Stimulated activated naive CD8-positive, alpha-beta T cell treated with anti-CD3 and anti-CD28 coated beads, Interleukin-15, Interleukin-2, amounts not matched to agents 100 ng/mL and 50 ng/mL, for 24 hours (primary cell): ENCODE measurements around the gene BZW2.
"Not testable (repeated sequence)": the region's sequence is repeated elsewhere in the genome, so short reads cannot be mapped to it uniquely, and the experiment has no call there.

Source experiments
- H3K27ac Mint-ChIP-seq: one replicate; pipeline ENCODE4 v1.8.0; 2021; ENCODE audit warnings: mild to moderate bottlenecking, mixed read lengths
- H3K27me3 Mint-ChIP-seq: one replicate; pipeline ENCODE4 v1.8.0; 2021; ENCODE audit warnings: mixed read lengths
- H3K36me3 Mint-ChIP-seq: one replicate; pipeline ENCODE4 v1.8.0; 2021; ENCODE audit warnings: low read depth, mixed read lengths
- H3K4me1 Mint-ChIP-seq: one replicate; pipeline ENCODE4 v1.8.0; 2021; ENCODE audit warnings: low read depth, mixed read lengths
- H3K4me3 Mint-ChIP-seq: one replicate; pipeline ENCODE4 v1.8.0; 2021; ENCODE audit warnings: mild to moderate bottlenecking, mixed read lengths
- H3K9me3 Mint-ChIP-seq: one replicate; pipeline ENCODE4 v1.8.0; 2021; ENCODE audit warnings: mixed read lengths

The BZW2 gene

GRCh38 chr7:16675277-16675676 is 29.3 kb downstream of the BZW2 start:
- no peak overlapping the region for H3K27ac Mint-ChIP-seq
- peaks cover 72% of the 10 kb centered on the region for H3K36me3 Mint-ChIP-seq
- H3K4me3 Mint-ChIP-seq: no peak overlapping the region
- peaks cover 17% of the 10 kb centered on the region for H3K4me1 Mint-ChIP-seq
- H3K27me3 Mint-ChIP-seq: no peaks in the 10 kb centered on the region
- no peaks in the 10 kb centered on the region for H3K9me3 Mint-ChIP-seq

GRCh38 chr7:16677978-16678494 is 32.1 kb downstream of the BZW2 start:
- H3K9me3 Mint-ChIP-seq: no peaks in the 10 kb centered on the region
- no peak overlapping the region for H3K4me3 Mint-ChIP-seq
- no peaks in the 10 kb centered on the region for H3K4me1 Mint-ChIP-seq
- H3K27me3 Mint-ChIP-seq: no peaks in the 10 kb centered on the region
- no peak overlapping the region for H3K27ac Mint-ChIP-seq
- peaks cover 69% of the 10 kb centered on the region for H3K36me3 Mint-ChIP-seq

GRCh38 chr7:16678645-16679566 is 32.9 kb downstream of the BZW2 start:
- H3K27me3 Mint-ChIP-seq, H3K27ac Mint-ChIP-seq, H3K4me1 Mint-ChIP-seq, H3K9me3 Mint-ChIP-seq, H3K4me3 Mint-ChIP-seq: not testable (repeated sequence)
- H3K36me3 Mint-ChIP-seq: peaks cover 71% of the 10 kb centered on the region

GRCh38 chr7:16684935-16685334 is 39.0 kb downstream of the BZW2 start:
- peak overlapping the region; percentile 74 for H3K27ac Mint-ChIP-seq
- H3K9me3 Mint-ChIP-seq: no peaks in the 10 kb centered on the region
- H3K36me3 Mint-ChIP-seq: peaks cover 75% of the 10 kb centered on the region
- no peak overlapping the region for H3K4me3 Mint-ChIP-seq
- peaks cover 15% of the 10 kb centered on the region for H3K4me1 Mint-ChIP-seq
- no peaks in the 10 kb centered on the region for H3K27me3 Mint-ChIP-seq

- H3K4me3 Mint-ChIP-seq: no peak overlapping the region
- H3K27me3 Mint-ChIP-seq: no peaks in the 10 kb centered on the region
- H3K9me3 Mint-ChIP-seq: no peaks in the 10 kb centered on the region
- H3K4me1 Mint-ChIP-seq: peaks cover 15% of the 10 kb centered on the region
- peak overlapping the region; percentile 74 for H3K27ac Mint-ChIP-seq
- peaks cover 73% of the 10 kb centered on the region for H3K36me3 Mint-ChIP-seq
Measured at GRCh38 chr7:16685535-16685934, 39.6 kb downstream of the BZW2 start.

- Mint-ChIP-seq H3K4me3 (no peak overlapping the region), H3K27me3 (no peaks in the 10 kb centered on the region), H3K9me3 (no peaks in the 10 kb centered on the region), H3K36me3 (peaks cover 76% of the 10 kb centered on the region), H3K27ac (no peak overlapping the region), H3K4me1 (peaks cover 15% of the 10 kb centered on the region)
Measured at GRCh38 chr7:16688249-16688648, 42.3 kb downstream of the BZW2 start.

GRCh38 chr7:16691241-16691640 is 45.3 kb downstream of the BZW2 start:
- Mint-ChIP-seq H3K4me1 (no peaks in the 10 kb centered on the region), H3K36me3 (peaks cover 73% of the 10 kb centered on the region), H3K4me3 (no peak overlapping the region), H3K27ac (no peak overlapping the region), H3K9me3 (no peaks in the 10 kb centered on the region), H3K27me3 (no peaks in the 10 kb centered on the region)

- Mint-ChIP-seq H3K36me3 (peaks cover 80% of the 10 kb centered on the region), H3K4me1 (no peaks in the 10 kb centered on the region), H3K9me3 (no peaks in the 10 kb centered on the region), H3K27ac (no peak overlapping the region), H3K4me3 (no peak overlapping the region), H3K27me3 (no peaks in the 10 kb centered on the region)
Measured at GRCh38 chr7:16693601-16694318, 47.8 kb downstream of the BZW2 start.

GRCh38 chr7:16694806-16695205 is 48.8 kb downstream of the BZW2 start:
- Mint-ChIP-seq H3K36me3 (peaks cover 88% of the 10 kb centered on the region), H3K4me3 (no peak overlapping the region), H3K27me3 (no peaks in the 10 kb centered on the region), H3K9me3 (no peaks in the 10 kb centered on the region), H3K4me1 (no peaks in the 10 kb centered on the region), H3K27ac (no peak overlapping the region)

- no peaks in the 10 kb centered on the region for H3K4me1 Mint-ChIP-seq
- peaks cover 88% of the 10 kb centered on the region for H3K36me3 Mint-ChIP-seq
- H3K9me3 Mint-ChIP-seq: no peaks in the 10 kb centered on the region
- H3K27me3 Mint-ChIP-seq: no peaks in the 10 kb centered on the region
- no peak overlapping the region for H3K4me3 Mint-ChIP-seq
- no peak overlapping the region for H3K27ac Mint-ChIP-seq
Measured at GRCh38 chr7:16695621-16696237, 49.7 kb downstream of the BZW2 start.

GRCh38 chr7:16697507-16698199 is 51.7 kb downstream of the BZW2 start:
- Mint-ChIP-seq H3K4me3 (no peak overlapping the region), H3K36me3 (peaks cover 85% of the 10 kb centered on the region), H3K27ac (no peak overlapping the region), H3K27me3 (no peaks in the 10 kb centered on the region), H3K4me1 (no peaks in the 10 kb centered on the region), H3K9me3 (no peaks in the 10 kb centered on the region)

- Mint-ChIP-seq H3K27me3 (no peaks in the 10 kb centered on the region), H3K9me3 (no peaks in the 10 kb centered on the region), H3K36me3 (peaks cover 79% of the 10 kb centered on the region)
Measured at GRCh38 chr7:16698200-16698905, 52.4 kb downstream of the BZW2 start.

GRCh38 chr7:16702441-16702840 is 56.5 kb downstream of the BZW2 start:
- no peak overlapping the region for H3K27ac Mint-ChIP-seq
- peaks cover 3% of the 10 kb centered on the region for H3K4me1 Mint-ChIP-seq
- no peak overlapping the region for H3K4me3 Mint-ChIP-seq
- H3K36me3 Mint-ChIP-seq: peaks cover 75% of the 10 kb centered on the region
- H3K9me3 Mint-ChIP-seq: no peaks in the 10 kb centered on the region
- no peaks in the 10 kb centered on the region for H3K27me3 Mint-ChIP-seq

More at GRCh38 chr7:16698200-16698905, 52.4 kb downstream of the BZW2 start:
- no peak overlapping the region for H3K27ac Mint-ChIP-seq
- no peaks in the 10 kb centered on the region for H3K4me1 Mint-ChIP-seq
- no peak overlapping the region for H3K4me3 Mint-ChIP-seq

GRCh38 chr7:16708511-16708910 is 62.5 kb downstream of the BZW2 start:
- Mint-ChIP-seq H3K27me3 (no peaks in the 10 kb centered on the region), H3K4me3 (no peak overlapping the region), H3K9me3 (no peaks in the 10 kb centered on the region), H3K4me1 (peaks cover 33% of the 10 kb centered on the region), H3K36me3 (peaks cover 64% of the 10 kb centered on the region), H3K27ac (no peak overlapping the region)
